ENCODE data around the gene REPIN1. TPM values are rescaled to one million over a fixed set of nuclear protein-coding genes. Genes with fewer than 3 reads are reported as not detected.

REPIN1 gene
- total RNA-seq, 2 donors from 2014 or later, result 189 to 304 TPM

- DNase-seq, result no peak
- intact Hi-C loops (cut with DNase I), result loop anchor here (5.0 kb wide), 1 partner anchor 44 kb away; no protein-coding TSS in a partner anchor
- H3K4me3 ChIP-seq, result peak overlapping the region; percentile 20
- no peaks in the 10 kb centered on the region for H3K27me3 ChIP-seq
- peaks cover 13% of the 10 kb centered on the region for H3K4me1 ChIP-seq
- no peak for TF ChIP-seq CTCF (IDR thresholded peaks at IDR 0.05)
- H3K27ac ChIP-seq, result peak overlapping the region; percentile 97
- no peaks in the 10 kb centered on the region for H3K9me3 ChIP-seq
- H3K36me3 ChIP-seq, result no peaks in the 10 kb centered on the region
- peak overlapping the region; percentile 57 to 99 for H3K9ac ChIP-seq (ENCODE audit: low read depth in 2 of 2, low read length in 2 of 2)
These were observed 2.7 kb downstream of the REPIN1 start for GRCh38 chr7:150371131-150371995.

- no peaks in the 10 kb centered on the region for H3K27me3 ChIP-seq
- peak overlapping the region; percentile 57 to 99 for H3K9ac ChIP-seq (ENCODE audit: low read depth in 2 of 2, low read length in 2 of 2)
- intact Hi-C loops (cut with DNase I), result loop anchor here (5.0 kb wide), 1 partner anchor 45 kb away; no protein-coding TSS in a partner anchor
- peaks cover 18% of the 10 kb centered on the region for H3K4me1 ChIP-seq
- H3K4me3 ChIP-seq, result peak overlapping the region; percentile 20
- no peak for DNase-seq
- H3K9me3 ChIP-seq, result no peaks in the 10 kb centered on the region
- H3K27ac ChIP-seq, result peak overlapping the region; percentile 97
- no peak for TF ChIP-seq CTCF (IDR thresholded peaks at IDR 0.05)
- H3K36me3 ChIP-seq, result no peaks in the 10 kb centered on the region
These were observed 3.3 kb downstream of the REPIN1 start for GRCh38 chr7:150371996-150372270.

- H3K36me3 ChIP-seq, result no peaks in the 10 kb centered on the region
- no peaks in the 10 kb centered on the region for H3K27me3 ChIP-seq
- H3K4me3 ChIP-seq, result peak overlapping the region; percentile 20
- peak overlapping the region; percentile 54 to 99 for H3K9ac ChIP-seq (ENCODE audit: low read depth in 2 of 2, low read length in 2 of 2)
- H3K9me3 ChIP-seq, result no peaks in the 10 kb centered on the region
- peak; percentile 75 for DNase-seq
- intact Hi-C loops (cut with DNase I), result loop anchor here (5.0 kb wide), 1 partner anchor 45 kb away; no protein-coding TSS in a partner anchor
- no peak for TF ChIP-seq CTCF (IDR thresholded peaks at IDR 0.05)
- peaks cover 19% of the 10 kb centered on the region for H3K4me1 ChIP-seq
- H3K27ac ChIP-seq, result peak overlapping the region; percentile 97
These were observed 3.8 kb downstream of the REPIN1 start for GRCh38 chr7:150372271-150373048.

- TF ChIP-seq CTCF (IDR thresholded peaks at IDR 0.05), result no peak
- peaks cover 20% of the 10 kb centered on the region for H3K4me1 ChIP-seq
- peak; percentile 59 for DNase-seq
- intact Hi-C loops (cut with DNase I), result loop anchor here (5.0 kb wide), 1 partner anchor 46 kb away; no protein-coding TSS in a partner anchor
- no peaks in the 10 kb centered on the region for H3K36me3 ChIP-seq
- H3K9me3 ChIP-seq, result no peaks in the 10 kb centered on the region
- peak overlapping the region; percentile 20 for H3K4me3 ChIP-seq
- H3K27me3 ChIP-seq, result no peaks in the 10 kb centered on the region
- H3K9ac ChIP-seq (ENCODE audit: low read depth in 2 of 2, low read length in 2 of 2), result peak overlapping the region; percentile 54 to 99
- H3K27ac ChIP-seq, result peak overlapping the region; percentile 97
These were observed 4.6 kb downstream of the REPIN1 start for GRCh38 chr7:150373049-150373801.

- Histone ChIP-seq H3K4me1 (peaks cover 20% of the 10 kb centered on the region), H3K9ac (ENCODE audit: low read depth in 2 of 2, low read length in 2 of 2) (peak overlapping the region in 1 of 2 donors; percentile 99), H3K27ac (peak overlapping the region; percentile 97), H3K36me3 (no peaks in the 10 kb centered on the region), H3K27me3 (no peaks in the 10 kb centered on the region), H3K9me3 (no peaks in the 10 kb centered on the region), H3K4me3 (no peak overlapping the region)
- intact Hi-C loops (cut with DNase I), result loop anchor here (5.0 kb wide), 1 partner anchor 47 kb away; no protein-coding TSS in a partner anchor
- TF ChIP-seq CTCF (IDR thresholded peaks at IDR 0.05), result no peak
- DNase-seq, result no peak
These were observed 5.4 kb downstream of the REPIN1 start for GRCh38 chr7:150374026-150374425.

Data from colonic mucosa (tissue), 4 donors.